Esophagus squamous epithelium (tissue), 4 donors: ENCODE data around the gene SUOX.

Experiments used
- CTCF ChIP-seq, 6 experiments: fragments of 450-650 bp in 4 of 6; fragments of 200-600 bp in 2 of 6; sonication (generic) in 2 of 6; IDR thresholded peaks; one replicate each; pipeline ENCODE4 v1.5.1; 2016 to 2019; ENCODE audit warnings: antibody characterized with exemption in 6 of 6, mild to moderate bottlenecking in 4 of 6, moderate library complexity in 4 of 6
- POLR2A ChIP-seq, 4 donors: fragments of 450-650 bp; IDR thresholded peaks; one replicate each; pipeline ENCODE4 v1.6.1; 2017; ENCODE audit warnings: antibody characterized with exemption in 4 of 4, mild to moderate bottlenecking in 4 of 4, moderate library complexity in 3 of 4

GRCh38 chr12:55993230-55993853 is 3.7 kb upstream of the SUOX start:
- TF ChIP-seq CTCF (IDR thresholded peaks at IDR 0.05) (no peak), POLR2A (IDR thresholded peaks at IDR 0.05) (no peak)
